Transverse colon (tissue), 4 donors: ENCODE measurements around the gene CNNM2. TPM values are rescaled to one million over a fixed set of nuclear protein-coding genes. Genes with fewer than 3 reads are reported as not detected.

Experiments used
- DNase-seq: peaks from one replicate; pipeline ENCODE4 v3.0.0-alpha.2; 2019
- H3K27ac ChIP-seq, 4 donors: fragments of 200-600 bp; sonication (generic); 2 replicates each; pipeline ENCODE4 v1.5.1; 2016 to 2018; ENCODE audit warnings: inconsistent platforms in 4 of 4
- H3K27me3 ChIP-seq: fragments of 200-600 bp; sonication (generic); 2 replicates; pipeline ENCODE4 v1.5.1; 2017; ENCODE audit warnings: inconsistent platforms
- H3K36me3 ChIP-seq, 4 donors: fragments of 200-600 bp; sonication (generic); 2 replicates each; pipeline ENCODE4 v1.5.1; 2017 to 2019; ENCODE audit warnings: inconsistent platforms in 4 of 4
- H3K4me1 ChIP-seq, 4 donors: fragments of 200-600 bp; sonication (generic); 2 replicates each; pipeline ENCODE4 v1.5.1; 2017 to 2020; ENCODE audit warnings: inconsistent platforms in 4 of 4
- H3K4me3 ChIP-seq, 4 donors: fragments of 200-600 bp; sonication (generic); 1 replicate in 1 of 4; 2 replicates in 3 of 4; pipeline versions ENCODE4 v1.5.1 to v1.6.1; 2017 to 2019; ENCODE audit warnings: inconsistent platforms in 4 of 4
- H3K9me3 ChIP-seq, 2 donors: fragments of 200-600 bp; sonication (generic); 2 replicates each; pipeline ENCODE4 v1.5.1; 2017 to 2019; ENCODE audit warnings: inconsistent platforms in 2 of 2
- EP300 ChIP-seq: sonication (generic); formaldehyde crosslinking; IDR thresholded peaks from one replicate; pipeline ENCODE4 v1.6.1; 2017; ENCODE audit warnings: antibody characterized with exemption, low read depth
- POLR2A ChIP-seq: fragments of 450-650 bp; IDR thresholded peaks from one replicate; pipeline ENCODE4 v1.6.1; 2016; ENCODE audit warnings: antibody characterized with exemption, mild to moderate bottlenecking, moderate library complexity
- POLR2AphosphoS5 ChIP-seq, 3 donors: sonication (generic); formaldehyde crosslinking; IDR thresholded peaks; one replicate each; pipeline ENCODE4 v1.6.1; 2016; ENCODE audit warnings: antibody characterized with exemption in 3 of 3
- WGBS, 2 donors: methylation state at CpG; one replicate each; pipeline ENCODE4 v1.1.5; 2018; ENCODE audit warnings: low coverage in 1 of 2; 5-methylcytosine and 5-hydroxymethylcytosine counted together
- in situ Hi-C, 4 donors: fragments of 200-750 bp; cut with MboI; loops; one replicate each; pipeline versions ENCODE4 v1.15.0 to v1.15.1; 2017; ENCODE audit warnings: low sequenced_read_pairs in 3 of 4, low pct_ligation_motif_present in 1 of 4, low pct_unique_long_range_greater_than_20kb in 1 of 4
- intact Hi-C: fragments of 100-400 bp; cut with DNase I; formaldehyde crosslinking; loops from one replicate; pipeline ENCODE4 v1.15.1; 2023; ENCODE audit warnings: low total_unique reads
- total RNA-seq, 4 donors: library from RNA; depleted of rRNA; stranded (reverse); fragments of >200 nt; gene quantifications; one replicate each; pipeline ENCODE4 v1.1.0, GENCODE V29; 2016
- TF ChIP-seq, protein P1 (sequence below), 5 experiments: fragments of 200-600 bp in 3 of 5; fragments of 450-650 bp in 2 of 5; sonication (generic) in 3 of 5; IDR thresholded peaks; 1 replicate in 2 of 5; 2 replicates in 3 of 5; pipeline ENCODE4 v1.5.1; 2016 to 2017; ENCODE audit warnings: antibody characterized with exemption in 5 of 5, inconsistent platforms in 3 of 5, mild to moderate bottlenecking in 2 of 5, moderate library complexity in 1 of 5

Gene CNNM2
- total RNA-seq, 4 donors from 2014 or later, result 48.0 to 144 (median 100) TPM

DNA sequence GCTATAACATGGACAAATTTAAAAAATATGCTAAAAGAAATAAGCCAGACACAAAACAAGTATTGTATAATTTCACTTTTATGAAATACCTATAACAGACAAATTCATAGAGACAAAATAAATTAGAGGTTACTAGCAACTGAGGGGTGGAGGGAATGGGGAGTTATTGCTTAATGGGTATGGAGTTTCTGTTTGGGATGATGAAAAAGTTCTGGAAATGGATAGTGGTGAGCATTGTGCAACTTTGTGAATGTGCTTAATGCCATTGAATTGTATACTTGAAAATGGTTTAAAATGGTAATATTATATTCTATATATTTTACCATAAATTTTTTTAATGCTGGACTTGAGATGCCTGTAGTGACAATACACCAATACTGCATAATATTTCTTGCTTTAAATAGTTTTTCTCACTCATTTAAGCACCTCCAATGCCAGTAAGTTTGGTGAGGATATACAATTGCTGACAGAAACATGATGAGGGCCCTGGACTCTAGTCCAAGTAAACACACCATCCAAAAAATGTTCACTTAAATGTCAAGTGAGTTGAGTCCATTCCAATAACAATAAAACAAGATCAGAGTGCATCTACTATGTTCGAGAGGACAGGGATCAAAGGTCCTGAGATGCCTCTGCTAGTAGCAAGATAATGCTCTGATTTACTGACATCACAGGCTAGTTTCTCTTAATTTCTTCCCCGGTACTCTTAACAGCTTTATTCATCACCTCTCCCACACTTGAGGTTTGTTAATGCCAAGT, 203.1 kb downstream of the CNNM2 start:
- 21 to 30% methylated on average over 2 of the region's 2 CpGs for WGBS, 2 donors
- H3K36me3 ChIP-seq, result peaks cover 0 to 7% (median 1%) of the 10 kb centered on the region in 4 donors
- in situ Hi-C loops (loop anchor here in 1 of 4 donors (25.0 kb wide), 1 partner anchor 116 kb away; the partner anchor contains the start of gene RPEL1), intact Hi-C loops (no loop called here)
- H3K9me3 ChIP-seq, result no peaks in the 10 kb centered on the region
- no peak overlapping the region for H3K4me3 ChIP-seq
- H3K27ac ChIP-seq, result peak overlapping the region in 3 of 4 donors; percentile 14 to 56 (median 42)
- no peaks in the 10 kb centered on the region for H3K27me3 ChIP-seq
- TF ChIP-seq POLR2A, result no peak
- no peak for DNase-seq
- H3K4me1 ChIP-seq, result peaks cover 12 to 37% (median 17%) of the 10 kb centered on the region in 4 donors

DNA sequence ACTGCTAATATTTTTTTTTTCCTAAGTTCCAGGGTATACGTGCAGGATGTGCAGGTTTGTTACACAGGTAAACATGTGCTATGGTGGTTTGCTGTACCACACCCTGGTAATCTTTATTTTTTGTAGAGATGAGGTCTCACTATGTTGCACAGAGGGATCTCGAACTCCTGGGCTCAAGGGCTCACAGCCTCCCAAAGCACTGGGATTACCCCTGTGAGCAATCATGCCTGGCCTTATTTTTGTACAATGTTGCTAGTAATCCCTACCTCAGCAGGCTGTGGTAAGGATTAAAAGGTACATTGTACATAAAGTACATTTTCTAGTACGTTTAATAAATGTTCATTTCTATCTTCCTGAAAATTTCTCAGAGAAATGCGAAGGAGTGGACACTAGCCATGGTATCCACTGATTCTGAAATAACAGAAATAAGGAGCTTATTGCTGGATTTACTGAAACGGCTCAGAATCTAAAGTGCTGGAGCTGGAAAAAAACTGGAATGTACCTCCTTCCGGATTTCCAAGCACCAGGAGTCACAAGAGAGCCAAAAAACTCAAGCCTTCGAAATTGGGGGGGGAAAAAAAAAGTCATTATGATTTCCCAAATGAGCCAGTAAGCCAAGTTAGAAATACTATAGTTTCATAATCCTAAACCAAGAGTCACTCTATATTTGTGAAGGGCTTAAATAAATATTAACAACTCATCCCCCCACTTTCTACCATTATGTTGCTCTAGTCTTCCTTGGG, 205.4 kb downstream of the CNNM2 start:
- in situ Hi-C loops, result loop anchor here in 1 of 4 donors (25.0 kb wide), 1 partner anchor 114 kb away; the partner anchor contains the start of gene RPEL1

GRCh38 chr10:103124420-103125096, 206.5 kb downstream of the CNNM2 start:
- H3K36me3 ChIP-seq, result peaks cover 0 to 8% (median 3%) of the 10 kb centered on the region in 4 donors
- TF ChIP-seq EP300 (no peak), POLR2A (no peak), POLR2AphosphoS5 (IDR thresholded peaks at IDR 0.05) (no peak)
- TF ChIP-seq, protein P1, sequence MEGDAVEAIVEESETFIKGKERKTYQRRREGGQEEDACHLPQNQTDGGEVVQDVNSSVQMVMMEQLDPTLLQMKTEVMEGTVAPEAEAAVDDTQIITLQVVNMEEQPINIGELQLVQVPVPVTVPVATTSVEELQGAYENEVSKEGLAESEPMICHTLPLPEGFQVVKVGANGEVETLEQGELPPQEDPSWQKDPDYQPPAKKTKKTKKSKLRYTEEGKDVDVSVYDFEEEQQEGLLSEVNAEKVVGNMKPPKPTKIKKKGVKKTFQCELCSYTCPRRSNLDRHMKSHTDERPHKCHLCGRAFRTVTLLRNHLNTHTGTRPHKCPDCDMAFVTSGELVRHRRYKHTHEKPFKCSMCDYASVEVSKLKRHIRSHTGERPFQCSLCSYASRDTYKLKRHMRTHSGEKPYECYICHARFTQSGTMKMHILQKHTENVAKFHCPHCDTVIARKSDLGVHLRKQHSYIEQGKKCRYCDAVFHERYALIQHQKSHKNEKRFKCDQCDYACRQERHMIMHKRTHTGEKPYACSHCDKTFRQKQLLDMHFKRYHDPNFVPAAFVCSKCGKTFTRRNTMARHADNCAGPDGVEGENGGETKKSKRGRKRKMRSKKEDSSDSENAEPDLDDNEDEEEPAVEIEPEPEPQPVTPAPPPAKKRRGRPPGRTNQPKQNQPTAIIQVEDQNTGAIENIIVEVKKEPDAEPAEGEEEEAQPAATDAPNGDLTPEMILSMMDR (IDR thresholded peaks at IDR 0.05), result no peak
- H3K4me1 ChIP-seq, result peaks cover 12 to 38% (median 17%) of the 10 kb centered on the region in 4 donors
- peak overlapping the region in 1 of 4 donors; percentile 9 for H3K27ac ChIP-seq
- in situ Hi-C loops, result loop anchor here in 1 of 4 donors (25.0 kb wide), 1 partner anchor 113 kb away; the partner anchor contains the start of gene RPEL1
- no peaks in the 10 kb centered on the region for H3K9me3 ChIP-seq
- H3K27me3 ChIP-seq, result no peaks in the 10 kb centered on the region
- WGBS, 2 donors, result 94 to 98% methylated on average over 4 of the region's 4 CpGs
- DNase-seq, result no peak
- intact Hi-C loops, result no loop called here
- no peak overlapping the region for H3K4me3 ChIP-seq

More for the DNA sequence above, 205.4 kb downstream of the CNNM2 start:
- no peak for TF ChIP-seq POLR2AphosphoS5 (IDR thresholded peaks at IDR 0.05)
- no peak for TF ChIP-seq POLR2A
- TF ChIP-seq, protein P1 (IDR thresholded peaks at IDR 0.05), result no peak
- TF ChIP-seq EP300, result no peak
- Histone ChIP-seq H3K27ac (peak overlapping the region in 1 of 4 donors; percentile 9), H3K36me3 (peaks cover 0 to 8% (median 3%) of the 10 kb centered on the region in 4 donors), H3K4me3 (no peak overlapping the region), H3K27me3 (no peaks in the 10 kb centered on the region), H3K9me3 (no peaks in the 10 kb centered on the region), H3K4me1 (peaks cover 12 to 38% (median 17%) of the 10 kb centered on the region in 4 donors)
- no peak for DNase-seq
- WGBS, 2 donors, result 76 to 78% methylated on average over 6 to 7 of the region's 7 CpGs
- intact Hi-C loops, result no loop called here

GRCh38 chr10:103125323-103126267, 207.5 kb downstream of the CNNM2 start:
- no peaks in the 10 kb centered on the region for H3K9me3 ChIP-seq
- intact Hi-C loops, result no loop called here
- no peak for TF ChIP-seq POLR2AphosphoS5 (IDR thresholded peaks at IDR 0.05)
- no peak for TF ChIP-seq POLR2A
- TF ChIP-seq, protein P1 (IDR thresholded peaks at IDR 0.05), result no peak
- TF ChIP-seq EP300, result no peak
- no peaks in the 10 kb centered on the region for H3K27me3 ChIP-seq
- H3K4me3 ChIP-seq, result no peak overlapping the region
- no peak overlapping the region for H3K27ac ChIP-seq
- H3K4me1 ChIP-seq, result peaks cover 12 to 34% (median 17%) of the 10 kb centered on the region in 4 donors
- 77 to 88% methylated on average over 9 of the region's 9 CpGs for WGBS, 2 donors
- in situ Hi-C loops, result no loop called here
- peaks cover 0 to 8% (median 3%) of the 10 kb centered on the region in 4 donors for H3K36me3 ChIP-seq
- no peak for DNase-seq
